Right atrium auricular region (tissue), 2 donors: ENCODE data around the gene CDH3. TPM values are rescaled to one million over a fixed set of nuclear protein-coding genes. Genes with fewer than 3 reads are reported as not detected.

Source experiments
- DNase-seq: peaks from one replicate; pipeline ENCODE4 v3.0.0-alpha.2; 2019; ENCODE audit warnings: low spot score
- H3K27ac ChIP-seq, 2 donors: fragments of 200-600 bp; sonication (generic); 1 replicate in 1 of 2; 2 replicates in 1 of 2; pipeline ENCODE4 v1.5.1; 2016 to 2019
- H3K27me3 ChIP-seq, 2 donors: fragments of 200-600 bp; sonication (generic); one replicate each; pipeline versions ENCODE4 v1.5.1 to v1.6.0; 2017 to 2019
- H3K36me3 ChIP-seq: fragments of 200-600 bp; sonication (generic); one replicate; pipeline ENCODE4 v1.5.1; 2016
- H3K4me1 ChIP-seq, 2 donors: fragments of 200-600 bp; sonication (generic); one replicate each; pipeline versions ENCODE4 v1.5.1 to v1.6.0; 2017 to 2019
- H3K4me3 ChIP-seq, 2 donors: fragments of 200-600 bp; sonication (generic); 1 replicate in 1 of 2; 2 replicates in 1 of 2; pipeline ENCODE4 v1.5.1; 2017 to 2019; ENCODE audit warnings: mild to moderate bottlenecking in 1 of 2, moderate library complexity in 1 of 2
- H3K9me3 ChIP-seq, 2 donors: fragments of 200-600 bp; sonication (generic); one replicate each; pipeline ENCODE4 v1.5.1; 2019
- total RNA-seq, 2 donors: library from RNA; depleted of rRNA; stranded (reverse); fragments of >200 nt; gene quantifications; one replicate each; pipeline ENCODE4 v1.1.0, GENCODE V29; 2016
- TF ChIP-seq, protein P1 (sequence below), 2 donors: fragments of 200-600 bp; sonication (generic); IDR thresholded peaks; one replicate each; pipeline ENCODE4 v1.5.1; 2019; ENCODE audit warnings: antibody characterized with exemption in 2 of 2

Gene CDH3
- total RNA-seq, 2 donors from 2014 or later: 1.7 to 3.5 TPM

DNA sequence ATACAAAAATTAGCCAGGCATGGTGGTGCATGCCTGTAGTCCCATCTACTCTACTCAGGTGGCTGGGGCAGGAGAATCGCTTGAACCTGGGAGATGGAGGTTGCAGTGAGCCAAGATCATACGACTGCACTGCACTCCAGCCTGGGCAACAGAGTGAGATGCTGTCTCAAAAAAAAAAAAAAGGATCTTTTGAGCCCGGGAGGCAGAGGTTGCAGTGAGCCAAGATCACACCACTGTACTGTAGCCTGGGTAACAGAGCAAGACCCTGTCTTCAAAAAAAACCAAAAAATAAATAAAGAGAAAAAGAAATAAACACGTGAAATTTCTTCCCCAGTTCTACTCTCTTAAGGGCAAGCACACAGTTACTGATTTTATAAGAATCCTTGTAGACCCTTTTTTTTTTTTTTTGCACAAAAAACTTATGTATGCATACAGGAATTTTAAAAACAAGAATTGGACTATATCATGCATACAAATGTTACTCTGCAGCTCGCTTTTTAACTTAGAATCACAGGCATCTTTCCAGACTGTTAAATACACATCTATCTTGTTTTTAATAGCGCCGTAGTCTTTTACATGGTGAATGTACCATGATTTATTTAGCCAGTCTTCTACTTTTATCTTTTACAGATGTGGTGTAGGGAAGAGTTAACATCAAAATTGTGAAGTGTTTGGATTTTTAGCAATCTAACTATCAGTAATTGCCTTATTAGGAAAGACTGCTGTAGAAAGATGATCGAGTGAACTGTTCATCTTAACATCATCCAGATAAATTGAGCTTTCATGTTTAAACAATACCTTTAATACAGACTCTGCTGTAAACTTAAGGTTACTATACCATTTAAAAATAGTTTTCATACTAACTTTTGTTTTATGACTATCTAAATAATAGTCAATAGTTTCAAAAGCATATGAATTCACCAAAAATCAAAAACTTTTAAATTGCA, 14.6 kb downstream of the CDH3 start:
- TF ChIP-seq, protein P1, sequence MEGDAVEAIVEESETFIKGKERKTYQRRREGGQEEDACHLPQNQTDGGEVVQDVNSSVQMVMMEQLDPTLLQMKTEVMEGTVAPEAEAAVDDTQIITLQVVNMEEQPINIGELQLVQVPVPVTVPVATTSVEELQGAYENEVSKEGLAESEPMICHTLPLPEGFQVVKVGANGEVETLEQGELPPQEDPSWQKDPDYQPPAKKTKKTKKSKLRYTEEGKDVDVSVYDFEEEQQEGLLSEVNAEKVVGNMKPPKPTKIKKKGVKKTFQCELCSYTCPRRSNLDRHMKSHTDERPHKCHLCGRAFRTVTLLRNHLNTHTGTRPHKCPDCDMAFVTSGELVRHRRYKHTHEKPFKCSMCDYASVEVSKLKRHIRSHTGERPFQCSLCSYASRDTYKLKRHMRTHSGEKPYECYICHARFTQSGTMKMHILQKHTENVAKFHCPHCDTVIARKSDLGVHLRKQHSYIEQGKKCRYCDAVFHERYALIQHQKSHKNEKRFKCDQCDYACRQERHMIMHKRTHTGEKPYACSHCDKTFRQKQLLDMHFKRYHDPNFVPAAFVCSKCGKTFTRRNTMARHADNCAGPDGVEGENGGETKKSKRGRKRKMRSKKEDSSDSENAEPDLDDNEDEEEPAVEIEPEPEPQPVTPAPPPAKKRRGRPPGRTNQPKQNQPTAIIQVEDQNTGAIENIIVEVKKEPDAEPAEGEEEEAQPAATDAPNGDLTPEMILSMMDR (IDR thresholded peaks at IDR 0.05): no peak
- no peaks in the 10 kb centered on the region for H3K27me3 ChIP-seq
- no peak overlapping the region for H3K4me3 ChIP-seq
- H3K4me1 ChIP-seq: no peaks in the 10 kb centered on the region
- no peaks in the 10 kb centered on the region for H3K36me3 ChIP-seq
- no peak for DNase-seq
- no peak overlapping the region for H3K27ac ChIP-seq
- no peaks in the 10 kb centered on the region for H3K9me3 ChIP-seq

DNA sequence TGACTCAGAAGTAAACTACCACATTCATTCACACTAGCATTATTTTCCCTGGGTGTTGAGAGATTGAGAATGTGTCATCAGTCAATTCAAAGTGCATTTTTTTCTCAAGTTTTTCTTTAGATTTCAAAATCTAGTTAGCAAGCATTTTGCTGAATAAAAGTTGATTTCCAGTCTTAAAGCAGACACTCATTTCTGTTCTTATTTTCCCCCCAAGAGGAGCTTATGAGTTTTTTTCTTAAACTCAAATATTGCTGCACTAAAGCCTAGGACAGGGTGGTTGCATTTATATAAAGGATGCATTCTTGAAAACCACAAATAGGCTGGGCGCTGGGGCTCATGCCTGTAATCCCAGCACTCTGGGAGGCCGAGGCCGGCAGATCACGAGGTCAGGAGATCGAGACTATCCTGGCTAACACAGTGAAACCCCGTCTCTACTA, 15.3 kb downstream of the CDH3 start:
- H3K4me1 ChIP-seq: no peaks in the 10 kb centered on the region
- H3K27ac ChIP-seq: no peak overlapping the region
- H3K27me3 ChIP-seq: no peaks in the 10 kb centered on the region
- no peaks in the 10 kb centered on the region for H3K36me3 ChIP-seq
- TF ChIP-seq, protein P1 (IDR thresholded peaks at IDR 0.05): no peak
- no peak overlapping the region for H3K4me3 ChIP-seq
- H3K9me3 ChIP-seq: no peaks in the 10 kb centered on the region
- DNase-seq: no peak

DNA sequence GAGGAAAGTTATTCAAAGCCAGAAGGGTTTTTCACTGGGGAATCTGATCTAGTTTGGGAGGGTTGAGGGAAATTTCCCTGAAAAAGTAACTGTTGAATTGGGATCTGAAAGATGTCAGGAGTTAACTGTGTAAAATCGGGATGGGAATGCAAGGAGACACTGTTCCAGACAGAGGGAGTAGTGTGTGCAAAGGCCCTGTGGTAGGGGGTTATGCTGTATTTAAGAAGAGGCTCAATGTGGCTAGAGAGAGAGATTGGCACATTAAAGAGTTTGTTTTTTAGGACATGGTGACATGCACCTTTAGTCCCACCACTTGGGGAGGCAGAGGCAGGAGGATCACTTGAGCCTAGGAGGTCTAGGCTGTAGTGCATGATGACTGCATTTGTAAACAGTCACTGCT, 16.9 kb downstream of the CDH3 start:
- Histone ChIP-seq H3K27me3 (no peaks in the 10 kb centered on the region), H3K36me3 (no peaks in the 10 kb centered on the region), H3K9me3 (no peaks in the 10 kb centered on the region), H3K4me3 (no peak overlapping the region), H3K4me1 (no peaks in the 10 kb centered on the region), H3K27ac (no peak overlapping the region)
- no peak for DNase-seq
- TF ChIP-seq, protein P1 (IDR thresholded peaks at IDR 0.05): no peak

DNA sequence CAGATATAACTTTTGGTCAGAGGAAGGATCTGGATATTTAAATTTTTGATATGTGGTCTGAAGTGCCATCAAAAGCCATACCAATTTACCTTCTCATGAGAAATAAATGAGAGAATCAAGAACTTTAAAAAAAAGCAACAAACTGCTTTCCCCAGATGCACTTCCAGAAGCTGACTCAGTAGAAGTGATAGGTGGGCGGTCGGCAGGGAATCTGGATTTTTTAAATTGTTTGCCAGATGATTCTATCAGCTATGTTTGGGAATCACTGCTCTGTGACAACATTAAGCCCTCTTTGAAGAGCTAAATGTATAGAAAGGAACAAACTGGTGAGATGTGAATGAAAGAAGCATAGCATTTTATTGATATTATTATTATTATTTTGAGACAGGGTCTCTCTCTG, 19.2 kb downstream of the CDH3 start:
- no peaks in the 10 kb centered on the region for H3K4me1 ChIP-seq
- H3K27me3 ChIP-seq: no peaks in the 10 kb centered on the region
- H3K27ac ChIP-seq: no peak overlapping the region
- no peaks in the 10 kb centered on the region for H3K36me3 ChIP-seq
- TF ChIP-seq, protein P1 (IDR thresholded peaks at IDR 0.05): no peak
- no peak for DNase-seq
- no peaks in the 10 kb centered on the region for H3K9me3 ChIP-seq
- H3K4me3 ChIP-seq: no peak overlapping the region

DNA sequence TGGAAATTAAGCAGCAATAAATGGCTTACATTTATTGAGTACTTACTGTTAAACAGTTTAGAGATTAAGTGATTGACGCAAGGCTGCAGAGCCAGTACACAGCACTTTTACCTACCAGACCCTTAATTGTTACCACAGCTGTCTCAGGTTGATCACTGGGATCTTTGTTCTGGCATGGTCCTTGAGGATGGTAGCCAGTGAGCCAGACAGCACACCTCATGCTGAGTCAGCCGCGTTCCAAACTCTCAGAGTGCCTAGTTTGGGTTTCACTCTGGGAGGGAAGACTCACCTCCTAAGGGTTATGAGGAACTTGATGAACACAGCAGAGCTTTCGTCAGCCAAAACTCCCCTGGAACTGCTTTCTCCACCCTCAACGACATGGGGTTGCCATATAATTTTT, 20.4 kb downstream of the CDH3 start:
- Histone ChIP-seq H3K27me3 (no peaks in the 10 kb centered on the region), H3K27ac (no peak overlapping the region), H3K4me3 (no peak overlapping the region), H3K9me3 (no peaks in the 10 kb centered on the region), H3K4me1 (no peaks in the 10 kb centered on the region), H3K36me3 (no peaks in the 10 kb centered on the region)
- TF ChIP-seq, protein P1 (IDR thresholded peaks at IDR 0.05): no peak
- no peak for DNase-seq
